OCI-LY7 (cell line): ENCODE measurements around the gene PGBD2. TPM values are rescaled to one million over a fixed set of nuclear protein-coding genes. Genes with fewer than 3 reads are reported as not detected.

Experiments used
- BruUV-seq: library from RNA; stranded (reverse); fragments of 400-500 nt; replicated peaks from 2 replicates; lab custom pipeline; 2021; lab: Mats Ljungman, UMichigan
- CTCF ChIA-PET: fragments of 300-600 bp; sonication (Branson Sonifier 250); formaldehyde crosslinking; loops from one replicate; lab custom pipeline; 2022; ENCODE audit warnings: antibody characterized with exemption; ENCODE audit not compliant: unreplicated experiment; lab: Charles Lee
- POLR2A ChIA-PET: fragments of 300-600 bp; sonication (Branson Sonifier 250); formaldehyde crosslinking; loops from one replicate; lab custom pipeline; 2022; ENCODE audit warnings: antibody characterized with exemption; lab: Charles Lee
- DNase-seq: peaks from one replicate; pipeline ENCODE4 v3.0.0-alpha.2; 2015; ENCODE audit warnings: low spot score
- H2AFZ ChIP-seq: fragments of 200-600 bp; sonication (generic), shearing (Covaris generic); 2 replicates; pipeline ENCODE4 v1.6.1; 2014; ENCODE audit warnings: mild to moderate bottlenecking, antibody characterized with exemption, low read length, moderate library complexity
- H3K27ac ChIP-seq: fragments of 200-600 bp; sonication (generic); 2 replicates; pipeline ENCODE4 v1.5.1; 2014; ENCODE audit warnings: mixed run types, low read depth, mild to moderate bottlenecking, moderate library complexity, low read length, inconsistent platforms; ENCODE audit not compliant: poor library complexity, severe bottlenecking
- H3K36me3 ChIP-seq: fragments of 200-600 bp; sonication (generic); 2 replicates; pipeline ENCODE4 v1.6.1; 2014; ENCODE audit warnings: mild to moderate bottlenecking, antibody characterized with exemption, low read length, moderate library complexity, mixed read lengths; ENCODE audit not compliant: insufficient read depth
- H3K4me1 ChIP-seq: fragments of 200-600 bp; sonication (generic); 2 replicates; pipeline ENCODE4 v1.5.1; 2014; ENCODE audit warnings: mild to moderate bottlenecking, low read length; ENCODE audit not compliant: insufficient read depth, poor library complexity, severe bottlenecking
- H3K4me2 ChIP-seq: fragments of 200-600 bp; sonication (generic); 2 replicates; pipeline ENCODE4 v1.6.1; 2014; ENCODE audit warnings: mild to moderate bottlenecking, low read length
- H3K4me3 ChIP-seq: fragments of 200-600 bp; sonication (generic); 2 replicates; pipeline ENCODE4 v1.5.1; 2014; ENCODE audit warnings: mild to moderate bottlenecking, low read depth, low read length; ENCODE audit not compliant: poor library complexity, severe bottlenecking
- H3K79me2 ChIP-seq: fragments of 200-600 bp; sonication (generic); 2 replicates; pipeline ENCODE4 v1.6.1; 2016; ENCODE audit warnings: low read depth, mild to moderate bottlenecking, low read length, moderate library complexity, mixed read lengths; ENCODE audit not compliant: insufficient read depth
- H3K9me2 ChIP-seq: fragments of 200-600 bp; sonication (generic); 2 replicates; pipeline ENCODE4 v1.6.1; 2016; ENCODE audit warnings: mild to moderate bottlenecking, low read length, mixed read lengths; ENCODE audit not compliant: insufficient read depth
- H3K9me3 ChIP-seq: fragments of 200-600 bp; sonication (generic); 2 replicates; pipeline ENCODE4 v1.6.1; 2014; ENCODE audit warnings: mild to moderate bottlenecking, mixed run types, low read length, mixed read lengths
- H4K20me1 ChIP-seq: fragments of 200-600 bp; sonication (generic); 2 replicates; pipeline ENCODE4 v1.6.1; 2014; ENCODE audit warnings: mild to moderate bottlenecking, antibody characterized with exemption, low read length, moderate library complexity, mixed read lengths; ENCODE audit not compliant: insufficient read depth
- EZH2phosphoT487 ChIP-seq: fragments of 200-600 bp; sonication (generic); IDR thresholded peaks from 2 replicates; pipeline ENCODE4 v1.6.1; 2018; ENCODE audit warnings: low read depth, borderline replicate concordance, mild to moderate bottlenecking, mixed run types, antibody characterized with exemption, low read length, moderate library complexity, mixed read lengths
- intact Hi-C: fragments of 100-400 bp; cut with micrococcal nuclease; formaldehyde crosslinking; loops from one replicate; pipeline ENCODE4 v1.10.0; 2022; ENCODE audit not compliant: unreplicated experiment
- total RNA-seq, 2 experiments: library from RNA; depleted of rRNA in 1 of 2; stranded (reverse); fragments of >200 nt in 1 of 2; shearing (Covaris generic) in 1 of 2; gene quantifications; 2 replicates each; pipeline ENCODE4 v1.2.3, GENCODE V29; 2014 to 2022
- TF ChIP-seq, protein P1 (sequence below): fragments of 200-600 bp; sonication (generic); conservative IDR thresholded peaks from 2 replicates; pipeline ENCODE4 v1.5.1; 2014; ENCODE audit warnings: mild to moderate bottlenecking, antibody characterized with exemption, low read length, moderate library complexity, mixed read lengths

Gene PGBD2
- total RNA-seq, 2 experiments from 2014 or later = 7.5 to 9.2 TPM

DNA sequence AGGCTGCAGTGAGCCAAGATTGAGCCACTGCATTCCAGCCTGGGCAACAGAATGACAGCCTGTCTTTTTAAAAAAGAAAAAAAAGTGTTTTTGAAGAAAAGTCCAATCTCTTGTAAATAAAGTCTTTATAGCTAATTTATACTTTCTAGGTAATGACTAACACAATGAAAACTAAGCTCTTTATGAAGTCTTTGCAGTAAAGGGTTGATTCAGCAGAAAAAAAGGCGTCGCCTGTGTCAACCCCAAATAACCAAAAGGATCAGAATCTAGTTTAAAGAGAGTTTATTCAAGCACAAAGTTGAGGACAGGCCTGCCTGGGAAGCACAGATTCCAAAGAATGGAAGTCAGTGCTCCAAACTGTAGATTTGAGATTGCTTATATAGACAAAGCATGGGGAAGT lies 14.3 kb upstream of the PGBD2 start:
- no peaks in the 10 kb centered on the region for H4K20me1 ChIP-seq
- ChIA-PET POLR2A (interaction anchor here (0.7 kb wide), 1 partner anchor 10 kb away, joined by 3 read pairs; no protein-coding TSS in a partner anchor), CTCF (no interaction called here)
- no peak overlapping the region for H2AFZ ChIP-seq
- H3K9me3 ChIP-seq = no peaks in the 10 kb centered on the region
- H3K4me1 ChIP-seq = no peaks in the 10 kb centered on the region
- BruUV-seq = no TSS peak
- no peak overlapping the region for H3K4me2 ChIP-seq
- H3K79me2 ChIP-seq = no peaks in the 10 kb centered on the region
- no peak overlapping the region for H3K4me3 ChIP-seq
- no peaks in the 10 kb centered on the region for H3K9me2 ChIP-seq
- no peak for DNase-seq
- no peaks in the 10 kb centered on the region for H3K36me3 ChIP-seq
- intact Hi-C loops = no loop called here
- no peak overlapping the region for H3K27ac ChIP-seq
- TF ChIP-seq, protein P1, sequence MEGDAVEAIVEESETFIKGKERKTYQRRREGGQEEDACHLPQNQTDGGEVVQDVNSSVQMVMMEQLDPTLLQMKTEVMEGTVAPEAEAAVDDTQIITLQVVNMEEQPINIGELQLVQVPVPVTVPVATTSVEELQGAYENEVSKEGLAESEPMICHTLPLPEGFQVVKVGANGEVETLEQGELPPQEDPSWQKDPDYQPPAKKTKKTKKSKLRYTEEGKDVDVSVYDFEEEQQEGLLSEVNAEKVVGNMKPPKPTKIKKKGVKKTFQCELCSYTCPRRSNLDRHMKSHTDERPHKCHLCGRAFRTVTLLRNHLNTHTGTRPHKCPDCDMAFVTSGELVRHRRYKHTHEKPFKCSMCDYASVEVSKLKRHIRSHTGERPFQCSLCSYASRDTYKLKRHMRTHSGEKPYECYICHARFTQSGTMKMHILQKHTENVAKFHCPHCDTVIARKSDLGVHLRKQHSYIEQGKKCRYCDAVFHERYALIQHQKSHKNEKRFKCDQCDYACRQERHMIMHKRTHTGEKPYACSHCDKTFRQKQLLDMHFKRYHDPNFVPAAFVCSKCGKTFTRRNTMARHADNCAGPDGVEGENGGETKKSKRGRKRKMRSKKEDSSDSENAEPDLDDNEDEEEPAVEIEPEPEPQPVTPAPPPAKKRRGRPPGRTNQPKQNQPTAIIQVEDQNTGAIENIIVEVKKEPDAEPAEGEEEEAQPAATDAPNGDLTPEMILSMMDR = no peak
- TF ChIP-seq EZH2phosphoT487 = no peak

DNA sequence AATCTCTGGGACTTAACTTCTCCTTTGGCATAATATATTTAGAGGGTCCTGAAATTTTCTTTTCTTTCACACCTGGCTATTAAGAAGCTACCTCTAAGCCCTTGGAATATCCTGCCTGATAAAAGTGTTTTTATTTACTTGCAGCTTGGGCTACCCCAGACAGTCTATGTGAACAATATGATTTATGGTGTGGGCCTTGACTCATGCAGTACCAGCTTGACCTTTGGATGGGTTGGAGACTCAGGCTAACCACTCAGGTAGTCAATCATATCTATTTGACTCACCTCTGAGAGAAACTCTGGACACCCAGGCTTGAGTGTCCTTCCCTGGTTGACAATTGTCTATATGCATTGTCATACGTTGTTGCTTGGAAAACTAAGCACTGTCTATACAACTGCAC lies 13.4 kb upstream of the PGBD2 start:
- H3K36me3 ChIP-seq = no peaks in the 10 kb centered on the region
- no peaks in the 10 kb centered on the region for H3K9me2 ChIP-seq
- H3K27ac ChIP-seq = no peak overlapping the region
- intact Hi-C loops = no loop called here
- no peaks in the 10 kb centered on the region for H4K20me1 ChIP-seq
- H3K9me3 ChIP-seq = no peaks in the 10 kb centered on the region
- POLR2A ChIA-PET = no interaction called here
- H3K4me2 ChIP-seq = no peak overlapping the region
- no peak overlapping the region for H2AFZ ChIP-seq
- no peaks in the 10 kb centered on the region for H3K79me2 ChIP-seq
- no peak overlapping the region for H3K4me3 ChIP-seq
- CTCF ChIA-PET = no interaction called here
- no peak for TF ChIP-seq EZH2phosphoT487
- TF ChIP-seq, protein P1 = no peak
- no peak for DNase-seq
- no peaks in the 10 kb centered on the region for H3K4me1 ChIP-seq
- no TSS peak for BruUV-seq

DNA sequence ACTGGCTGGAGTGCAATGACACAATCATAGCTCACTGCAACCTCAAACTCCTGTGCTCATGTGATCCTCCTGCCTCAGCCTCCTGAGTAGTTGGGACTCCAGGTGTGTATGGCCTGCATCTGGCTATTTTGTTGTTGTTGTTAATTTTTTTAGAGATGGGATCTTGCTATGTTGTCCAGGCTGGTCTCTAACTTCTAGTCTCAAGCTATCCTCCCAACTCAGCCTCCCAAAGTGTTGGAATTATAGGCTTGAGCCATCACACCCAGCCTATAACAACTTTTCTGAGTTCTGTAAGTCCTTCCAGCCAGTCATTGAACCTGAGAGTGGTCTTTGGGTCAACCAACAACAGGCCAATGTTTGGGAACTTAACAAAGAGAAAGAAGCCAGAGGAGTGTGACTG lies 11.2 kb upstream of the PGBD2 start:
- DNase-seq = no peak
- POLR2A ChIA-PET = interaction anchor here (0.7 kb wide), 1 partner anchor 21 kb away, joined by 3 read pairs; no protein-coding TSS in a partner anchor
- Histone ChIP-seq H4K20me1 (no peaks in the 10 kb centered on the region), H3K4me3 (no peak overlapping the region), H3K4me1 (no peaks in the 10 kb centered on the region), H3K4me2 (no peak overlapping the region), H2AFZ (no peak overlapping the region), H3K36me3 (no peaks in the 10 kb centered on the region), H3K27ac (no peak overlapping the region), H3K9me3 (no peaks in the 10 kb centered on the region), H3K79me2 (no peaks in the 10 kb centered on the region), H3K9me2 (no peaks in the 10 kb centered on the region)
- CTCF ChIA-PET = no interaction called here
- intact Hi-C loops = no loop called here
- no TSS peak for BruUV-seq
- no peak for TF ChIP-seq EZH2phosphoT487
- TF ChIP-seq, protein P1 = no peak
